Measurements from ENCODE around the gene TNS3. TPM values are rescaled to one million over a fixed set of nuclear protein-coding genes. Genes with fewer than 3 reads are reported as not detected.

TNS3 gene
- total RNA-seq, 1 donor from 2014 or later = 174 TPM

GRCh38 chr7:47390914-47391313 is 191.0 kb downstream of the TNS3 start:
- TF ChIP-seq CTCF (IDR thresholded peaks at IDR 0.05) = no peak
- Histone ChIP-seq H3K4me3 (no peak overlapping the region), H3K27me3 (ENCODE audit: low read depth) (no peaks in the 10 kb centered on the region), H3K27ac (no peak overlapping the region), H3K4me1 (peaks cover 7% of the 10 kb centered on the region), H3K36me3 (peaks cover 61% of the 10 kb centered on the region), H3K9me3 (no peaks in the 10 kb centered on the region)
- ATAC-seq (no peak), DNase-seq (no peak)
- intact Hi-C loops (cut with DNase I) = no loop called here

- intact Hi-C loops (cut with DNase I) = no loop called here
Measured at GRCh38 chr7:47389923-47390630, 191.8 kb downstream of the TNS3 start.

GRCh38 chr7:47389171-47389922 is 192.6 kb downstream of the TNS3 start:
- Histone ChIP-seq H3K27ac (no peak overlapping the region), H3K9me3 (no peaks in the 10 kb centered on the region), H3K27me3 (ENCODE audit: low read depth) (no peaks in the 10 kb centered on the region), H3K4me3 (no peak overlapping the region), H3K36me3 (peaks cover 52% of the 10 kb centered on the region), H3K4me1 (peaks cover 7% of the 10 kb centered on the region)
- DNase-seq (no peak), ATAC-seq (no peak)
- intact Hi-C loops (cut with DNase I) = no loop called here
- no peak for TF ChIP-seq CTCF (IDR thresholded peaks at IDR 0.05)

More at GRCh38 chr7:47389923-47390630, 191.8 kb downstream of the TNS3 start:
- H3K4me3 ChIP-seq = no peak overlapping the region
- H3K27ac ChIP-seq = no peak overlapping the region
- no peak for ATAC-seq
- H3K36me3 ChIP-seq = peaks cover 59% of the 10 kb centered on the region
- no peaks in the 10 kb centered on the region for H3K9me3 ChIP-seq
- no peak for TF ChIP-seq CTCF (IDR thresholded peaks at IDR 0.05)
- H3K4me1 ChIP-seq = peaks cover 7% of the 10 kb centered on the region
- DNase-seq = no peak
- H3K27me3 ChIP-seq (ENCODE audit: low read depth) = no peaks in the 10 kb centered on the region

- peaks cover under 1% of the 10 kb centered on the region for H3K4me1 ChIP-seq
- no peaks in the 10 kb centered on the region for H3K9me3 ChIP-seq
- peaks cover 39% of the 10 kb centered on the region for H3K36me3 ChIP-seq
- H3K27me3 ChIP-seq (ENCODE audit: low read depth) = no peaks in the 10 kb centered on the region
- ATAC-seq (no peak), DNase-seq (no peak)
- TF ChIP-seq CTCF (IDR thresholded peaks at IDR 0.05) = no peak
- intact Hi-C loops (cut with DNase I) = no loop called here
- no peak overlapping the region for H3K27ac ChIP-seq
- no peak overlapping the region for H3K4me3 ChIP-seq
Measured at GRCh38 chr7:47387506-47387905, 194.4 kb downstream of the TNS3 start.

- DNase-seq (no peak), ATAC-seq (no peak)
- Histone ChIP-seq H3K27ac (no peak overlapping the region), H3K27me3 (ENCODE audit: low read depth) (no peaks in the 10 kb centered on the region), H3K9me3 (no peaks in the 10 kb centered on the region), H3K4me1 (peaks cover under 1% of the 10 kb centered on the region), H3K4me3 (no peak overlapping the region), H3K36me3 (peaks cover 31% of the 10 kb centered on the region)
- no peak for TF ChIP-seq CTCF (IDR thresholded peaks at IDR 0.05)
- intact Hi-C loops (cut with DNase I) = no loop called here
Measured at GRCh38 chr7:47386273-47386835, 195.6 kb downstream of the TNS3 start.
